SK-N-SH treated with all-trans-retinoic acid at 6 μM for 48 hours (cell line): ENCODE data around the gene C3orf70.

Experiments
- ATAC-seq: fragments of 200-7000 bp; cut with Tn5 transposase; 3 replicates; pipeline ENCODE4 v1.9.1; 2020; ENCODE audit warnings: mild to moderate bottlenecking, moderate library complexity
- ARNTL ChIP-seq: fragments of 450-650 bp; formaldehyde crosslinking; IDR thresholded peaks from 2 replicates; pipeline ENCODE4 v1.5.0; 2020; ENCODE audit warnings: low read depth, mild to moderate bottlenecking, moderate library complexity, borderline replicate concordance
- BACH2 ChIP-seq: fragments of 250-450 bp; sonication (Bioruptor Pico); IDR thresholded peaks from 2 replicates; pipeline ENCODE4 v1.9.0; 2021; ENCODE audit warnings: mild to moderate bottlenecking, borderline replicate concordance
- CSDC2 ChIP-seq: fragments of 250-450 bp; sonication (Bioruptor Pico); IDR thresholded peaks from 2 replicates; pipeline ENCODE4 v1.5.0; 2020; ENCODE audit warnings: mild to moderate bottlenecking, moderate library complexity
- CSRNP3 ChIP-seq: fragments of 250-450 bp; sonication (Bioruptor Pico); IDR thresholded peaks from 2 replicates; pipeline ENCODE4 v1.5.1; 2021; ENCODE audit warnings: mild to moderate bottlenecking, moderate library complexity
- ESRRG ChIP-seq: fragments of 250-450 bp; sonication (Bioruptor Pico); IDR thresholded peaks from 2 replicates; pipeline ENCODE4 v1.6.1; 2021; ENCODE audit warnings: mild to moderate bottlenecking
- GLIS3 ChIP-seq: fragments of 250-450 bp; sonication (Bioruptor Pico); IDR thresholded peaks from 2 replicates; pipeline ENCODE4 v1.5.0; 2020; ENCODE audit warnings: mild to moderate bottlenecking, moderate library complexity
- ISL1 ChIP-seq: fragments of 250-450 bp; sonication (Bioruptor Pico); IDR thresholded peaks from 2 replicates; pipeline ENCODE4 v2.1.2; 2022; ENCODE audit warnings: mild to moderate bottlenecking, moderate library complexity
- OSR1 ChIP-seq: fragments of 250-450 bp; sonication (Bioruptor Pico); IDR thresholded peaks from 2 replicates; pipeline ENCODE4 v1.8.0; 2022; ENCODE audit warnings: moderate library complexity, mild to moderate bottlenecking, inconsistent platforms
- PATZ1 ChIP-seq: fragments of 250-450 bp; sonication (Bioruptor Pico); IDR thresholded peaks from 2 replicates; pipeline ENCODE4 v1.8.0; 2020; ENCODE audit warnings: mild to moderate bottlenecking, moderate library complexity, borderline replicate concordance
- POU6F1 ChIP-seq: fragments of 250-450 bp; sonication (Bioruptor Pico); IDR thresholded peaks from 2 replicates; pipeline ENCODE4 v1.8.0; 2021; ENCODE audit warnings: low read depth, mild to moderate bottlenecking, moderate library complexity, borderline replicate concordance
- PPARA ChIP-seq: fragments of 250-450 bp; sonication (Bioruptor Pico); IDR thresholded peaks from 2 replicates; pipeline ENCODE4 v1.5.0; 2020; ENCODE audit warnings: mild to moderate bottlenecking, borderline replicate concordance
- RARB ChIP-seq: fragments of 250-450 bp; sonication (Bioruptor Pico); IDR thresholded peaks from 2 replicates; pipeline ENCODE4 v1.8.0; 2021; ENCODE audit warnings: mild to moderate bottlenecking, moderate library complexity
- TCF4 ChIP-seq: fragments of 250-450 bp; sonication (Bioruptor Pico); IDR thresholded peaks from 2 replicates; pipeline ENCODE4 v1.8.0; 2021; ENCODE audit warnings: mild to moderate bottlenecking, moderate library complexity, borderline replicate concordance
- TOX ChIP-seq: fragments of 250-450 bp; sonication (Bioruptor Pico); IDR thresholded peaks from 2 replicates; pipeline ENCODE4 v1.8.0; 2021; ENCODE audit warnings: mild to moderate bottlenecking, moderate library complexity, borderline replicate concordance
- ZC3H10 ChIP-seq: fragments of 250-450 bp; sonication (Bioruptor Pico); IDR thresholded peaks from 2 replicates; pipeline ENCODE4 v1.5.1; 2021; ENCODE audit warnings: mild to moderate bottlenecking, moderate library complexity
- ZFP3 ChIP-seq: fragments of 250-450 bp; sonication (Bioruptor Pico); IDR thresholded peaks from 2 replicates; pipeline ENCODE4 v1.5.0; 2020; ENCODE audit warnings: mild to moderate bottlenecking, moderate library complexity
- ZFP30 ChIP-seq: fragments of 450-650 bp; formaldehyde crosslinking; IDR thresholded peaks from 2 replicates; pipeline ENCODE4 v1.5.0; 2022; ENCODE audit warnings: mild to moderate bottlenecking, moderate library complexity
- ZNF565 ChIP-seq: fragments of 450-650 bp; formaldehyde crosslinking; conservative IDR thresholded peaks from 2 replicates; pipeline ENCODE4 v1.5.0; 2020; ENCODE audit warnings: low read depth, mild to moderate bottlenecking, moderate library complexity
- ZNF70 ChIP-seq: fragments of 450-650 bp; formaldehyde crosslinking; IDR thresholded peaks from 2 replicates; pipeline ENCODE4 v1.5.0; 2020; ENCODE audit warnings: mild to moderate bottlenecking, moderate library complexity
- ZNF8 ChIP-seq: fragments of 450-650 bp; formaldehyde crosslinking; IDR thresholded peaks from 2 replicates; pipeline ENCODE4 v1.5.0; 2020; ENCODE audit warnings: mild to moderate bottlenecking, moderate library complexity
- TF ChIP-seq, protein P1 (sequence below): fragments of 250-450 bp; sonication (Bioruptor Pico); IDR thresholded peaks from 2 replicates; pipeline ENCODE4 v1.5.0; 2020; ENCODE audit warnings: mild to moderate bottlenecking, moderate library complexity
- TF ChIP-seq, protein P2 (sequence below): fragments of 250-450 bp; sonication (Bioruptor Pico); IDR thresholded peaks from 2 replicates; pipeline ENCODE4 v1.5.1; 2020; ENCODE audit warnings: low read depth, mild to moderate bottlenecking, moderate library complexity

The C3orf70 gene

GRCh38 chr3:185082149-185082548, 70.7 kb downstream of the C3orf70 start (continued):
- no peak for TF ChIP-seq ZNF565
- TF ChIP-seq, protein P1, sequence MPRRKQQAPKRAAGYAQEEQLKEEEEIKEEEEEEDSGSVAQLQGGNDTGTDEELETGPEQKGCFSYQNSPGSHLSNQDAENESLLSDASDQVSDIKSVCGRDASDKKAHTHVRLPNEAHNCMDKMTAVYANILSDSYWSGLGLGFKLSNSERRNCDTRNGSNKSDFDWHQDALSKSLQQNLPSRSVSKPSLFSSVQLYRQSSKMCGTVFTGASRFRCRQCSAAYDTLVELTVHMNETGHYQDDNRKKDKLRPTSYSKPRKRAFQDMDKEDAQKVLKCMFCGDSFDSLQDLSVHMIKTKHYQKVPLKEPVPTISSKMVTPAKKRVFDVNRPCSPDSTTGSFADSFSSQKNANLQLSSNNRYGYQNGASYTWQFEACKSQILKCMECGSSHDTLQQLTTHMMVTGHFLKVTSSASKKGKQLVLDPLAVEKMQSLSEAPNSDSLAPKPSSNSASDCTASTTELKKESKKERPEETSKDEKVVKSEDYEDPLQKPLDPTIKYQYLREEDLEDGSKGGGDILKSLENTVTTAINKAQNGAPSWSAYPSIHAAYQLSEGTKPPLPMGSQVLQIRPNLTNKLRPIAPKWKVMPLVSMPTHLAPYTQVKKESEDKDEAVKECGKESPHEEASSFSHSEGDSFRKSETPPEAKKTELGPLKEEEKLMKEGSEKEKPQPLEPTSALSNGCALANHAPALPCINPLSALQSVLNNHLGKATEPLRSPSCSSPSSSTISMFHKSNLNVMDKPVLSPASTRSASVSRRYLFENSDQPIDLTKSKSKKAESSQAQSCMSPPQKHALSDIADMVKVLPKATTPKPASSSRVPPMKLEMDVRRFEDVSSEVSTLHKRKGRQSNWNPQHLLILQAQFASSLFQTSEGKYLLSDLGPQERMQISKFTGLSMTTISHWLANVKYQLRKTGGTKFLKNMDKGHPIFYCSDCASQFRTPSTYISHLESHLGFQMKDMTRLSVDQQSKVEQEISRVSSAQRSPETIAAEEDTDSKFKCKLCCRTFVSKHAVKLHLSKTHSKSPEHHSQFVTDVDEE (CRISPR knock-in tag): no peak
- TF ChIP-seq CSDC2: no peak

DNA sequence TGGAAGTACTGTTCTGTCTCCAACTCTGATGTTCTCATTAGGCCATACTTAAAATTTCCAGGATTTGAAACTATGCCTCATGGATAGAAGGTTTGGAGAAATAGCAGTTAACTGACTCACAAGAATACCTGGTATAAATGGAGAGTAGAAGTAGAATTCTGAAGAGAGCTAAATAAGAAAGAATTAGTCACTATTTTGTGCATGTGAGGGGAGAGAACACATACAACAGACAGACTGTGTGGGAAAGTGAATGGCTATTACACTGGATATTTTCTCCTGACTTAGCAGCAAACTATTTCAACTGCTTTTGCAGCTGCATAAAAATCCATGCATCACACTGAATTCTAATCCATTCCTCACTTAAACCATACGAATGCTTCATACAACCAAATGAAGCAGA, 71.3 kb downstream of the C3orf70 start:
- no peak for ATAC-seq
- no peak for TF ChIP-seq PPARA (CRISPR knock-in tag)
- TF ChIP-seq ZNF8 (CRISPR knock-in tag): no peak
- TF ChIP-seq ZNF565: no peak
- TF ChIP-seq GLIS3 (CRISPR knock-in tag): no peak
- no peak for TF ChIP-seq ARNTL (CRISPR knock-in tag)
- no peak for TF ChIP-seq BACH2 (CRISPR knock-in tag)
- TF ChIP-seq, protein P1 (CRISPR knock-in tag): no peak
- no peak for TF ChIP-seq TCF4 (CRISPR knock-in tag)
- TF ChIP-seq, protein P2, sequence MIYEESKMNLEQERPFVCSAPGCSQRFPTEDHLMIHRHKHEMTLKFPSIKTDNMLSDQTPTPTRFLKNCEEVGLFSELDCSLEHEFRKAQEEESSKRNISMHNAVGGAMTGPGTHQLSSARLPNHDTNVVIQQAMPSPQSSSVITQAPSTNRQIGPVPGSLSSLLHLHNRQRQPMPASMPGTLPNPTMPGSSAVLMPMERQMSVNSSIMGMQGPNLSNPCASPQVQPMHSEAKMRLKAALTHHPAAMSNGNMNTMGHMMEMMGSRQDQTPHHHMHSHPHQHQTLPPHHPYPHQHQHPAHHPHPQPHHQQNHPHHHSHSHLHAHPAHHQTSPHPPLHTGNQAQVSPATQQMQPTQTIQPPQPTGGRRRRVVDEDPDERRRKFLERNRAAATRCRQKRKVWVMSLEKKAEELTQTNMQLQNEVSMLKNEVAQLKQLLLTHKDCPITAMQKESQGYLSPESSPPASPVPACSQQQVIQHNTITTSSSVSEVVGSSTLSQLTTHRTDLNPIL: no peak
- no peak for TF ChIP-seq TOX (CRISPR knock-in tag)
- no peak for TF ChIP-seq RARB (CRISPR knock-in tag)
- no peak for TF ChIP-seq ZC3H10 (CRISPR knock-in tag)
- no peak for TF ChIP-seq CSRNP3 (CRISPR knock-in tag)
- TF ChIP-seq ESRRG (CRISPR knock-in tag): no peak
- TF ChIP-seq POU6F1: no peak
- TF ChIP-seq OSR1 (CRISPR knock-in tag): no peak
- no peak for TF ChIP-seq ISL1
- no peak for TF ChIP-seq ZNF70 (CRISPR knock-in tag)
- no peak for TF ChIP-seq ZFP30 (CRISPR knock-in tag)
- TF ChIP-seq CSDC2: no peak

DNA sequence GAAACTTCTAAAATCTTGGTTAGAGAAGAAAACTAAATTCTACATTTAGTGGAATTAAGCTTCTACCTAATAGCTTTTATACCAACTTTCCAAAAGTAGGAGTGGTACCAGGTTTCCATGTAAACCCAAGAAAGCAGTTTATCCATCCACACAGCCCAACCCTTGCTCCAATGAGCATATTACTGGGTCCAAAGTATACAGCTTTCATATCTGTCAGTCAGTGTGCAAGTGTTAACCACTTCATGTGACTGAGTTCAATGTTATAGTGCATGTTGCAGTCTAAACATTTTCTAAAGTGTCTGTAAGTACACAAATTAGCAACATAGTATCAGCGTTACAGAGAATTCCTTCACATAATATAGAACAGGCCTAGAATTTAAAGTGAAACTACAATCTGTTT, 73.2 kb downstream of the C3orf70 start:
- no peak for ATAC-seq
- TF ChIP-seq PATZ1: no peak
- TF ChIP-seq, protein P2: no peak
- no peak for TF ChIP-seq CSRNP3 (CRISPR knock-in tag)
- TF ChIP-seq POU6F1: no peak
- TF ChIP-seq ZC3H10 (CRISPR knock-in tag): no peak
- no peak for TF ChIP-seq ZFP30 (CRISPR knock-in tag)
- TF ChIP-seq GLIS3 (CRISPR knock-in tag): no peak
- no peak for TF ChIP-seq OSR1 (CRISPR knock-in tag)
- TF ChIP-seq ARNTL (CRISPR knock-in tag): no peak
- no peak for TF ChIP-seq ZFP3 (CRISPR knock-in tag)
